Measurements from ENCODE around the gene FBRSL1.

Gene FBRSL1

GRCh38 chr12:132497514-132498405 lies 7.8 kb downstream of the FBRSL1 start:
- TF ChIP-seq, protein P1, sequence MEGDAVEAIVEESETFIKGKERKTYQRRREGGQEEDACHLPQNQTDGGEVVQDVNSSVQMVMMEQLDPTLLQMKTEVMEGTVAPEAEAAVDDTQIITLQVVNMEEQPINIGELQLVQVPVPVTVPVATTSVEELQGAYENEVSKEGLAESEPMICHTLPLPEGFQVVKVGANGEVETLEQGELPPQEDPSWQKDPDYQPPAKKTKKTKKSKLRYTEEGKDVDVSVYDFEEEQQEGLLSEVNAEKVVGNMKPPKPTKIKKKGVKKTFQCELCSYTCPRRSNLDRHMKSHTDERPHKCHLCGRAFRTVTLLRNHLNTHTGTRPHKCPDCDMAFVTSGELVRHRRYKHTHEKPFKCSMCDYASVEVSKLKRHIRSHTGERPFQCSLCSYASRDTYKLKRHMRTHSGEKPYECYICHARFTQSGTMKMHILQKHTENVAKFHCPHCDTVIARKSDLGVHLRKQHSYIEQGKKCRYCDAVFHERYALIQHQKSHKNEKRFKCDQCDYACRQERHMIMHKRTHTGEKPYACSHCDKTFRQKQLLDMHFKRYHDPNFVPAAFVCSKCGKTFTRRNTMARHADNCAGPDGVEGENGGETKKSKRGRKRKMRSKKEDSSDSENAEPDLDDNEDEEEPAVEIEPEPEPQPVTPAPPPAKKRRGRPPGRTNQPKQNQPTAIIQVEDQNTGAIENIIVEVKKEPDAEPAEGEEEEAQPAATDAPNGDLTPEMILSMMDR (IDR thresholded peaks at IDR 0.05; ENCODE audit: low read depth, low read length): no peak
- no peak for DNase-seq (ENCODE audit: low read depth in 2 of 2)
- H3K4me3 ChIP-seq (replicated peaks in 1 of 2; ENCODE audit: low read depth in 2 of 2, low read length in 2 of 2): no peak overlapping the region

DNA sequence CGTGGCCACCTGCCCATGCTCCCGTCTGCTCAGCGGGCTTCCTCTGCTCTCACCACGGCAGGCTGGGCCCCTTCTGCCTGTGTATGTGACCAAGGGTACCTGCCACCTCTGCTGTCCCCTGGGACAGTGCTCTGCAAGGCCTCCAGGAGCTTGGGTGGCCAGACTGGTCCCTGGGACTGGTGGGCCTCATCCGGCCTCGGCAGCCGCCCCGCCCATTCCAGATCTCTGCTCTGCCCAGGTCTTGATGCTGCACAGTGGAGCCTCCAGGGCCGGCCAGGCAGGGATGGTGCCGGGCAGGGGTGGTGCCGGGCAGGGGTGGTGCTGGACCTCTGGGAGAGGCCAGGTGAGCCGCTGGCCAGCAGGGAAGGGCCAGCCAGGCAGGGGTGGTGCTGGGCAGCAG lies 9.0 kb downstream of the FBRSL1 start:
- no peak for DNase-seq (ENCODE audit: low read depth in 2 of 2)

DNA sequence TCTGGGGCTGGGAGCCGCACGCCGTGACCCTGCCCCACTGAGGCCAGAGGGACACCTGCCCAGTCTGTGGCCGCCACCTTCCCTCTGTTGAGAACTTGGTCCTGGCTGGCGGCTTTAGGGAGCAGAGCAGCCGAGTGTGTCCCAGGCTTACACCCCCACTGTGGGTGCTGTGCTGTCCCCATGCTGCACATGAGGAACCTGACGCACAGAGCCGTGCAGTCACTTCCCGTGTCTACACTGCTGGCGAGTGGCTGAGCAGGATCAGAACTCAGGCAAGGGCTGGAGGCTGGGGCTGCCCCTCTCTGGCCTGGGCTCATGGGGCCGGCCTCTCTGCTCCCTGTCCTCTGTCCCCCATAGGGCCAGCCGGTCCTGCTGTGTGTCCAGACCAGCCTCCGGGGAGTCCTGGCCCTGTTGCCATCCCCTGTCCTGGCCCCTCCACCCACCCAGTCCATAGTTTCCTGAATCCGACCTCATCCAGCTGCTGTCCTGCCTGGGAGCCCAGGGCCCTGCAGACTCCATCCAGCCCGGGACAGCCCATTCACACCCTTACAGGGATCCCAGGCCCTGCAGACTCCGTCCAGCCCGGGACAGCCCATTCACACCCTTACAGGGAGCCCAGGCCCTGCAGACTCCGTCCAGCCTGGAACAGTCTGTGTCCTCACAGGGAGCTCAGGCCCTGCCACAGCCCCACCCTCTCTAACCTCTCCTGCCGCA lies 10.3 kb downstream of the FBRSL1 start:
- TF ChIP-seq, protein P1 (IDR thresholded peaks at IDR 0.05; ENCODE audit: low read depth, low read length): no peak
- no peak for DNase-seq (ENCODE audit: low read depth in 2 of 2)
- H3K4me3 ChIP-seq (replicated peaks in 1 of 2; ENCODE audit: low read depth in 2 of 2, low read length in 2 of 2): no peak overlapping the region

More for the DNA sequence above, 9.0 kb downstream of the FBRSL1 start:
- no peak overlapping the region for H3K4me3 ChIP-seq (replicated peaks in 1 of 2; ENCODE audit: low read depth in 2 of 2, low read length in 2 of 2)
- TF ChIP-seq, protein P1 (IDR thresholded peaks at IDR 0.05; ENCODE audit: low read depth, low read length): no peak

- H3K4me3 ChIP-seq (replicated peaks in 1 of 2; ENCODE audit: low read depth in 2 of 2, low read length in 2 of 2): no peak overlapping the region
- TF ChIP-seq, protein P1 (IDR thresholded peaks at IDR 0.05; ENCODE audit: low read depth, low read length): no peak
- DNase-seq (ENCODE audit: low read depth in 2 of 2): no peak
These were observed 10.9 kb downstream of the FBRSL1 start for GRCh38 chr12:132500856-132501180.

DNA sequence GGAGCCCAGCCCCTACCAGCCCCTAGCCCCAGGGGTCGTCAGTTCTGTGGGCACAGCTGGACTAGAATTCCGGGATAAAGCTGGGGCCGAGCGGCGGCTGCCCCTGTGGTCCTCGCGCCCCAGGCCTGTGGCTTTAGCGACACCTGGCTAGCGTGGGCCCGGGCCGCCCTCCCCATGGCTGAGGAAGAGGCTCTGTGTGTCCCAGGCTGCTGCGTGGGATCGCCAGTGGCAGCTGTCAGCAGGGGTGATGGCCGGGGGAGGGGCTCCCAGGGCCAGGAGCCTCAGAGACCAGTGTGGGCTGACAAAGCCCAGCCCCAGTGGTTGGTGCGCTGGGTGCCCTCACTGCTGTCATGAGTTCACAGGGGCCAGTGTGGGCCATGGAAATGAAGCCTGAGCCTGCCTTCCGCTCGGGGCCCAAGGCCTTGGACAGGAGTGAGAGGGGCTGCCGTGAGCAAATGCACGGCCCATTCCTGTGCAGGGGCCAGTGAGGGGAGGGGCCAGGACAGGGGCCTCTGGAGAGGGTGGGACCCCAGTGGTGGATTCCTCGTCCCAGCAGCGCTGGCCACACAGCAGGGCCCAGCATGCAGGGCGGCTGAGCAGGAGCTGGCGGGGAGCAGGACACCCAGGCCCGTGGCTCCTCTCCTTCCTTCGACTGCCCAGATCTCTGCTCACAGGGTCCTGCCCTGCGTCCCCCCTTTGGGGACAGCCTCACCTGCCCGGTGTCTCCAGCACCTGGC lies 11.4 kb downstream of the FBRSL1 start:
- DNase-seq (ENCODE audit: low read depth in 2 of 2): no peak

More for the DNA sequence above, 11.4 kb downstream of the FBRSL1 start:
- TF ChIP-seq, protein P1 (IDR thresholded peaks at IDR 0.05; ENCODE audit: low read depth, low read length): no peak
- no peak overlapping the region for H3K4me3 ChIP-seq (replicated peaks in 1 of 2; ENCODE audit: low read depth in 2 of 2, low read length in 2 of 2)

All from cardiac fibroblast (primary cell).